ENCODE measurements around the gene SNX7.

The SNX7 gene

GRCh38 chr1:98698625-98699024, 37.1 kb downstream of the SNX7 start:
- DNase-seq: no peak

GRCh38 chr1:98700228-98700627, 38.7 kb downstream of the SNX7 start:
- DNase-seq: no peak

- no peak for DNase-seq
Observed at GRCh38 chr1:98702976-98703375, 41.5 kb downstream of the SNX7 start.

GRCh38 chr1:98704474-98704873, 43.0 kb downstream of the SNX7 start:
- no peak for DNase-seq

GRCh38 chr1:98704971-98705370, 43.5 kb downstream of the SNX7 start:
- DNase-seq: no peak

- DNase-seq: no peak
Observed at GRCh38 chr1:98705591-98705990, 44.1 kb downstream of the SNX7 start.

- DNase-seq: no peak
Observed at GRCh38 chr1:98706173-98706843, 44.8 kb downstream of the SNX7 start.

GRCh38 chr1:98707556-98707955, 46.0 kb downstream of the SNX7 start:
- no peak for DNase-seq

GRCh38 chr1:98709906-98710305, 48.4 kb downstream of the SNX7 start:
- DNase-seq: no peak

- DNase-seq: no peak
Observed at GRCh38 chr1:98723574-98723973, 62.1 kb downstream of the SNX7 start.

GRCh38 chr1:98732985-98733781, 71.7 kb downstream of the SNX7 start:
- DNase-seq: no peak

- DNase-seq: no peak
Observed at GRCh38 chr1:98733782-98734112, 72.2 kb downstream of the SNX7 start.

GRCh38 chr1:98735756-98736155, 74.2 kb downstream of the SNX7 start:
- no peak for DNase-seq

- no peak for DNase-seq
Observed at GRCh38 chr1:98737835-98738234, 76.3 kb downstream of the SNX7 start.

GRCh38 chr1:98739762-98740161, 78.2 kb downstream of the SNX7 start:
- DNase-seq: no peak

- DNase-seq: no peak
Observed at GRCh38 chr1:98741164-98741563, 79.6 kb downstream of the SNX7 start.

- peak; percentile 6 to 63 for DNase-seq
Observed at GRCh38 chr1:98749152-98749756, 87.7 kb downstream of the SNX7 start.

GRCh38 chr1:98754176-98754575, 92.7 kb downstream of the SNX7 start:
- DNase-seq: no peak

GRCh38 chr1:98761219-98761865, 99.8 kb downstream of the SNX7 start:
- DNase-seq: peak; percentile 12 to 45

GRCh38 chr1:98763488-98764150, 102.1 kb downstream of the SNX7 start:
- peak; percentile 27 to 50 for DNase-seq

- DNase-seq: no peak
Observed at GRCh38 chr1:98764485-98764884, 103.0 kb downstream of the SNX7 start.

GRCh38 chr1:98766255-98766654, 104.7 kb downstream of the SNX7 start:
- peak; percentile 47 to 49 for DNase-seq

GRCh38 chr1:98769162-98769561, 107.6 kb downstream of the SNX7 start:
- DNase-seq: no peak
